ENCODE results near the gene DIO2.
A peak's percentile ranks its signal among the peaks of the same experiment; 100 is the strongest.

Gene DIO2

GRCh38 chr14:80211153-80212022, at the start of gene DIO2:
Gene DIO2 (minus strand): TSS chr14:80211504. CDS start chr14:80211472, 32 bp downstream.
- no peak for DNase-seq

GRCh38 chr14:80260645-80261044, 49.3 kb upstream of the DIO2 start:
- DNase-seq = no peak

- no peak for DNase-seq
Observed at GRCh38 chr14:80239631-80240030, 28.3 kb upstream of the DIO2 start.

- no peak for DNase-seq
Observed at GRCh38 chr14:80237143-80237542, 25.8 kb upstream of the DIO2 start.

- DNase-seq = no peak
Observed at GRCh38 chr14:80233470-80234089, 22.3 kb upstream of the DIO2 start.

GRCh38 chr14:80231702-80232101, 20.4 kb upstream of the DIO2 start:
- no peak for DNase-seq

GRCh38 chr14:80223696-80224465, 12.6 kb upstream of the DIO2 start:
- DNase-seq = no peak

GRCh38 chr14:80216818-80217217, 5.5 kb upstream of the DIO2 start:
- no peak for DNase-seq

- no peak for DNase-seq
Observed at GRCh38 chr14:80215756-80216581, 4.7 kb upstream of the DIO2 start.

- no peak for DNase-seq
Observed at GRCh38 chr14:80215081-80215480, 3.8 kb upstream of the DIO2 start.

GRCh38 chr14:80213602-80214001, 2.3 kb upstream of the DIO2 start:
- DNase-seq = peak; percentile 69

- DNase-seq = peak; percentile 9
Observed at GRCh38 chr14:80212023-80212397, 706 bp upstream of the DIO2 start.

GRCh38 chr14:80208461-80208860, 2.8 kb downstream of the DIO2 start:
- DNase-seq = no peak

GRCh38 chr14:80206351-80207080, 4.8 kb downstream of the DIO2 start:
- DNase-seq = no peak

GRCh38 chr14:80202888-80203562, 8.3 kb downstream of the DIO2 start:
- no peak for DNase-seq

- DNase-seq = no peak
Observed at GRCh38 chr14:80200093-80200492, 11.2 kb downstream of the DIO2 start.

- no peak for DNase-seq
Observed at GRCh38 chr14:80188571-80188970, 22.7 kb downstream of the DIO2 start.

GRCh38 chr14:80186301-80186800, 25.0 kb downstream of the DIO2 start:
- no peak for DNase-seq

- no peak for DNase-seq
Observed at GRCh38 chr14:80176893-80177292, 34.4 kb downstream of the DIO2 start.

- no peak for DNase-seq
Observed at GRCh38 chr14:80172375-80173051, 38.8 kb downstream of the DIO2 start.

Data from HCEC 1CT (cell line).